Fibroblast of mammary gland (primary cell): Measurements from ENCODE around the gene SRP54.

Experiments used
- DNase-seq: peaks from one replicate; pipeline ENCODE4 v3.0.0-alpha.2; 2010; ENCODE audit warnings: low read depth
- H3K4me3 ChIP-seq: 2 replicates; pipeline ENCODE4 v1.5.1; 2011; ENCODE audit warnings: low read depth, mild to moderate bottlenecking, low read length, moderate library complexity; ENCODE audit not compliant: control insufficient read depth
- CTCF ChIP-seq: conservative IDR thresholded peaks from 2 replicates; pipeline ENCODE4 v1.5.1; 2011; ENCODE audit warnings: low read depth, low read length, inconsistent platforms; ENCODE audit not compliant: control insufficient read depth, insufficient read depth

Gene SRP54

GRCh38 chr14:35044939-35045797 is 62.4 kb downstream of the SRP54 start:
- DNase-seq: peak; percentile 55
- H3K4me3 ChIP-seq: peak overlapping the region; percentile 71
- no peak for TF ChIP-seq CTCF

- no peak for DNase-seq
- no peak for TF ChIP-seq CTCF
- peak overlapping the region; percentile 71 for H3K4me3 ChIP-seq
Observed at GRCh38 chr14:35045798-35046047, 62.9 kb downstream of the SRP54 start.

- peak within 1 kb of the TSS; percentile 87 for H3K4me3 ChIP-seq
- TF ChIP-seq CTCF: no peak
- DNase-seq: peak; percentile 87
Observed at GRCh38 chr14:35046048-35046750, 63.4 kb downstream of the SRP54 start, which contains the start of gene FAM177A1. TSS of gene FAM177A1 (plus strand) at chr14:35046272. CDS start at chr14:35046464, 192 bp downstream.

GRCh38 chr14:35046751-35047536 is 64.2 kb downstream of the SRP54 start:
- TF ChIP-seq CTCF: no peak
- peak overlapping the region; percentile 87 for H3K4me3 ChIP-seq
- DNase-seq: peak; percentile 40

- no peak for TF ChIP-seq CTCF
- no peak for DNase-seq
- no peak overlapping the region for H3K4me3 ChIP-seq
Observed at GRCh38 chr14:35047976-35048513, 65.3 kb downstream of the SRP54 start.

GRCh38 chr14:35050652-35051051 is 67.9 kb downstream of the SRP54 start:
- TF ChIP-seq CTCF: no peak
- H3K4me3 ChIP-seq: no peak overlapping the region
- DNase-seq: peak; percentile 72
